Endodermal cell (in vitro differentiated cells): ENCODE measurements around the gene TRAP1. TPM values are rescaled to one million over a fixed set of nuclear protein-coding genes. Genes with fewer than 3 reads are reported as not detected.

Experiments used
- DNase-seq: peaks from one replicate; pipeline ENCODE4 v3.0.0-alpha.2; 2017
- H3K27ac ChIP-seq: 2 replicates; pipeline ENCODE4 v1.5.1; 2013; ENCODE audit warnings: mild to moderate bottlenecking, low read depth, low read length, moderate library complexity
- H3K27me3 ChIP-seq: 2 replicates; pipeline ENCODE4 v1.6.1; 2013; ENCODE audit warnings: mild to moderate bottlenecking, low read length, moderate library complexity; ENCODE audit not compliant: insufficient read depth, control insufficient read depth, poor library complexity, severe bottlenecking
- H3K36me3 ChIP-seq: 2 replicates; pipeline ENCODE4 v1.7.0; 2013; ENCODE audit warnings: mild to moderate bottlenecking, low read length, moderate library complexity; ENCODE audit not compliant: control insufficient read depth, insufficient read depth
- H3K4me1 ChIP-seq: one replicate; pipeline ENCODE4 v1.7.0; 2013; ENCODE audit warnings: low read length; ENCODE audit not compliant: control insufficient read depth, insufficient read depth
- H3K4me3 ChIP-seq: 2 replicates; pipeline ENCODE4 v1.5.1; 2013; ENCODE audit warnings: mild to moderate bottlenecking, low read length, moderate library complexity
- H3K9ac ChIP-seq: 2 replicates; pipeline ENCODE4 v1.6.1; 2013; ENCODE audit warnings: mild to moderate bottlenecking, low read length, moderate library complexity; ENCODE audit not compliant: poor library complexity, severe bottlenecking; ENCODE audit errors: extremely low read depth
- H3K9me3 ChIP-seq: 2 replicates; pipeline ENCODE4 v1.6.1; 2013; ENCODE audit warnings: mild to moderate bottlenecking, low read length, moderate library complexity; ENCODE audit not compliant: control insufficient read depth
- H3K27ac Mint-ChIP-seq: 2 replicates; pipeline ENCODE4 v1.8.0; 2020; ENCODE audit warnings: mixed read lengths
- H3K27me3 Mint-ChIP-seq: 2 replicates; pipeline ENCODE4 v1.8.0; 2021; ENCODE audit warnings: mild to moderate bottlenecking, mixed read lengths; ENCODE audit not compliant: insufficient read depth
- H3K36me3 Mint-ChIP-seq: 2 replicates; pipeline ENCODE4 v1.8.0; 2020; ENCODE audit warnings: low read depth, mixed read lengths
- H3K4me1 Mint-ChIP-seq: 2 replicates; pipeline ENCODE4 v1.8.0; 2020; ENCODE audit warnings: mixed read lengths
- H3K4me3 Mint-ChIP-seq: 2 replicates; pipeline ENCODE4 v1.8.0; 2020; ENCODE audit warnings: mild to moderate bottlenecking, moderate library complexity, mixed read lengths
- H3K9me3 Mint-ChIP-seq: 2 replicates; pipeline ENCODE4 v1.8.0; 2020; ENCODE audit warnings: mild to moderate bottlenecking, mixed read lengths
- WGBS, 2 experiments: methylation state at CpG; one replicate each; pipeline versions ENCODE4 v1.1.5 to v1.1.7; 2013; ENCODE audit warnings: missing lambda C conversion rate in 2 of 2, mixed read lengths in 1 of 2; ENCODE audit not compliant: insufficient coverage in 1 of 2, insufficient read length in 1 of 2; 5-methylcytosine and 5-hydroxymethylcytosine counted together
- total RNA-seq, 2 donors: library from RNA; stranded (reverse); fragmentation: NEBNext Ultra II Directional in 1 of 2; extraction: Animal tissue kit (Norgen Biotek cat#: 25700) in 1 of 2; gene quantifications; 2 replicates in 1 of 2; 3 replicates in 1 of 2; pipeline ENCODE4 v1.2.1, GENCODE V29; 2021
- TF ChIP-seq, protein P1 (sequence below): fragments of 200-600 bp; sonication (generic); conservative IDR thresholded peaks from 2 replicates; pipeline ENCODE4 v1.5.0; 2021; ENCODE audit warnings: antibody characterized with exemption, mild to moderate bottlenecking

The TRAP1 gene
- total RNA-seq, 2 donors from 2014 or later = 144 to 156 TPM

GRCh38 chr16:3662601-3663000 is 54.7 kb downstream of the TRAP1 start:
- Histone ChIP-seq H3K9ac (no peak overlapping the region), H3K4me1 (no peaks in the 10 kb centered on the region), H3K4me3 (no peak overlapping the region), H3K9me3 (no peaks in the 10 kb centered on the region), H3K36me3 (peaks cover 84% of the 10 kb centered on the region), H3K27ac (no peak overlapping the region), H3K27me3 (no peaks in the 10 kb centered on the region)
- no peak overlapping the region for H3K27ac Mint-ChIP-seq
- H3K4me1 Mint-ChIP-seq = no peaks in the 10 kb centered on the region
- no peaks in the 10 kb centered on the region for H3K27me3 Mint-ChIP-seq
- H3K9me3 Mint-ChIP-seq = no peaks in the 10 kb centered on the region
- 95 to 99% methylated on average over 11 to 17 of the region's 17 CpGs for WGBS, 2 experiments
- no peak for DNase-seq
- H3K36me3 Mint-ChIP-seq = peaks cover 68% of the 10 kb centered on the region
- H3K4me3 Mint-ChIP-seq = no peak overlapping the region
- TF ChIP-seq, protein P1, sequence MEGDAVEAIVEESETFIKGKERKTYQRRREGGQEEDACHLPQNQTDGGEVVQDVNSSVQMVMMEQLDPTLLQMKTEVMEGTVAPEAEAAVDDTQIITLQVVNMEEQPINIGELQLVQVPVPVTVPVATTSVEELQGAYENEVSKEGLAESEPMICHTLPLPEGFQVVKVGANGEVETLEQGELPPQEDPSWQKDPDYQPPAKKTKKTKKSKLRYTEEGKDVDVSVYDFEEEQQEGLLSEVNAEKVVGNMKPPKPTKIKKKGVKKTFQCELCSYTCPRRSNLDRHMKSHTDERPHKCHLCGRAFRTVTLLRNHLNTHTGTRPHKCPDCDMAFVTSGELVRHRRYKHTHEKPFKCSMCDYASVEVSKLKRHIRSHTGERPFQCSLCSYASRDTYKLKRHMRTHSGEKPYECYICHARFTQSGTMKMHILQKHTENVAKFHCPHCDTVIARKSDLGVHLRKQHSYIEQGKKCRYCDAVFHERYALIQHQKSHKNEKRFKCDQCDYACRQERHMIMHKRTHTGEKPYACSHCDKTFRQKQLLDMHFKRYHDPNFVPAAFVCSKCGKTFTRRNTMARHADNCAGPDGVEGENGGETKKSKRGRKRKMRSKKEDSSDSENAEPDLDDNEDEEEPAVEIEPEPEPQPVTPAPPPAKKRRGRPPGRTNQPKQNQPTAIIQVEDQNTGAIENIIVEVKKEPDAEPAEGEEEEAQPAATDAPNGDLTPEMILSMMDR = no peak

DNA sequence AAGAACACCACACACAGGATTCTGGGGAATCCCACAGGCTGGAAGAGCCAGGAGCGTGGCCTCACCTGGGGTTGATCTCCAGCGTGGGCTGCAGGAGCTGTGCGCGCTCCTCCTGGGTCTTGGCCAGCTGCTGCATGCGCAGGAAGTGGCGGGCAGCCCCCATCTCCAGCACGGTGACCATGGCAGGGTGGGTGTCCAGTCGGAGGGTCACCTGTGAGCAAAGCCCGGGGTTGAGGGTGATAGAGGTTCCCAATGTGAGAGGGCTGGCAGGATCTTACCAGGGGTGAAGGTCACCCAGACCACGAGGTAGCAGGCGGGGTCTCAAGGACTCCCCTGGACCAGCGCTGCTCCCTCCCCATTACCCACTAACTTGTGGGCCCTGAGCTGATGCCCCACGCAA is 55.4 kb downstream of the TRAP1 start:
- Mint-ChIP-seq H3K27ac (no peak overlapping the region), H3K27me3 (no peaks in the 10 kb centered on the region), H3K4me3 (no peak overlapping the region), H3K4me1 (no peaks in the 10 kb centered on the region), H3K9me3 (no peaks in the 10 kb centered on the region), H3K36me3 (peaks cover 72% of the 10 kb centered on the region)
- no peaks in the 10 kb centered on the region for H3K9me3 ChIP-seq
- H3K36me3 ChIP-seq = peaks cover 88% of the 10 kb centered on the region
- TF ChIP-seq, protein P1 = no peak
- 95% methylated on average over 13 of the region's 13 CpGs; no CpG with 5 or more reads in 1 of the 2 experiments for WGBS, 2 experiments
- H3K9ac ChIP-seq = no peak overlapping the region
- no peaks in the 10 kb centered on the region for H3K4me1 ChIP-seq
- no peak overlapping the region for H3K4me3 ChIP-seq
- H3K27me3 ChIP-seq = no peaks in the 10 kb centered on the region
- H3K27ac ChIP-seq = no peak overlapping the region
- DNase-seq = no peak

DNA sequence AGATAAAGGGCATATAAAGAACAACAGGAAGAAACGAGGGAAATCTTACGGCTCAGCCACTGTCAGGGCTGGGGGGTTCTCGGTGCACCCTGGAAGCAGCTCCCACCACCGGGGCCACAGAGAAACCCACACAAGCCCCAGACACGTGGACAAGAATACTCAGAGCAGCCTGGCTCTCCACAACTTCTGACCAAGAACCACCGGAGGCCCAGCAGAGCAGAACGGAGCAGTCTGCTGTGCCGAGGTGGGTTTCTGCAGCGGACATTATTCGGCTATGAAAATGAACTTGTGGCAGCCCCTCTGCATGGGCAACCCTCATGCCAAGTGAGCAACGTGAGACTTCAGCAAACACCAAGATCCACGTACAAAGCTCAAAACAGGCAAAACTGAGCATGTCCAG is 56.0 kb downstream of the TRAP1 start:
- no peak overlapping the region for H3K4me3 ChIP-seq
- no peaks in the 10 kb centered on the region for H3K9me3 ChIP-seq
- no peak overlapping the region for H3K4me3 Mint-ChIP-seq
- H3K27ac Mint-ChIP-seq = no peak overlapping the region
- H3K36me3 ChIP-seq = peaks cover 87% of the 10 kb centered on the region
- no peaks in the 10 kb centered on the region for H3K9me3 Mint-ChIP-seq
- H3K27ac ChIP-seq = no peak overlapping the region
- H3K9ac ChIP-seq = no peak overlapping the region
- 93 to 95% methylated on average over 12 of the region's 12 CpGs for WGBS, 2 experiments
- no peak for DNase-seq
- no peaks in the 10 kb centered on the region for H3K4me1 Mint-ChIP-seq
- no peaks in the 10 kb centered on the region for H3K4me1 ChIP-seq
- TF ChIP-seq, protein P1 = no peak
- H3K36me3 Mint-ChIP-seq = peaks cover 73% of the 10 kb centered on the region
- no peaks in the 10 kb centered on the region for H3K27me3 ChIP-seq
- no peaks in the 10 kb centered on the region for H3K27me3 Mint-ChIP-seq
